Neuronal stem cell (in vitro differentiated cells): ENCODE data around the gene NUDT22.

ENCODE experiments used
- DNase-seq: peaks from one replicate; pipeline ENCODE4 v3.0.0-alpha.2; 2013; ENCODE audit warnings: low spot score
- H2AFZ ChIP-seq: one replicate; pipeline ENCODE4 v1.6.1; 2013; ENCODE audit warnings: mild to moderate bottlenecking, low read length, inconsistent platforms
- H2AK5ac ChIP-seq: 2 replicates; pipeline ENCODE4 v1.6.1; 2013; ENCODE audit warnings: low read depth, mild to moderate bottlenecking, inconsistent platforms, low read length, moderate library complexity, mixed read lengths
- H2BK120ac ChIP-seq: 2 replicates; pipeline ENCODE4 v1.6.1; 2013; ENCODE audit warnings: low read depth, mild to moderate bottlenecking, inconsistent platforms, low read length, moderate library complexity, mixed read lengths
- H2BK12ac ChIP-seq: one replicate; pipeline ENCODE4 v1.6.1; 2013; ENCODE audit warnings: low read length, inconsistent platforms
- H2BK15ac ChIP-seq: 2 replicates; pipeline ENCODE4 v1.6.1; 2013; ENCODE audit warnings: mild to moderate bottlenecking, low read length, inconsistent platforms, mixed read lengths
- H2BK5ac ChIP-seq: one replicate; pipeline ENCODE4 v1.6.1; 2013; ENCODE audit warnings: inconsistent platforms, mild to moderate bottlenecking, low read length, moderate library complexity
- H3K14ac ChIP-seq: one replicate; pipeline ENCODE4 v1.6.1; 2013; ENCODE audit warnings: low read length, inconsistent platforms
- H3K18ac ChIP-seq: 2 replicates; pipeline ENCODE4 v1.6.1; 2013; ENCODE audit warnings: low read length, inconsistent platforms
- H3K23ac ChIP-seq: 2 replicates; pipeline ENCODE4 v1.6.1; 2013; ENCODE audit warnings: low read depth, mild to moderate bottlenecking, mixed read lengths, low read length, inconsistent platforms; ENCODE audit not compliant: poor library complexity
- H3K27ac ChIP-seq: replicated peaks from 3 replicates; pipeline ENCODE4 v1.5.1; 2013; ENCODE audit warnings: low read length, inconsistent platforms
- H3K27me3 ChIP-seq, 3 experiments: 2 replicates each; pipeline ENCODE4 v1.6.1; 2013; ENCODE audit warnings: low read length in 3 of 3, mild to moderate bottlenecking in 2 of 3, inconsistent platforms in 1 of 3, low read depth in 1 of 3, mixed read lengths in 1 of 3, moderate library complexity in 1 of 3; ENCODE audit not compliant: control insufficient read depth in 3 of 3, insufficient read depth in 3 of 3
- H3K36me3 ChIP-seq, 2 donors: replicated peaks in 1 of 2; 2 replicates each; pipeline ENCODE4 v1.6.1; 2013; ENCODE audit warnings: low read length in 2 of 2; ENCODE audit not compliant: control insufficient read depth in 2 of 2, insufficient read depth in 2 of 2
- H3K4ac ChIP-seq: 2 replicates; pipeline ENCODE4 v1.6.1; 2013; ENCODE audit warnings: inconsistent platforms, mild to moderate bottlenecking, low read length, moderate library complexity
- H3K4me1 ChIP-seq, 2 donors: 1 replicate in 1 of 2; 2 replicates in 1 of 2; pipeline ENCODE4 v1.6.1; 2013; ENCODE audit warnings: low read length in 2 of 2, low read depth in 1 of 2; ENCODE audit not compliant: control insufficient read depth in 2 of 2, insufficient read depth in 1 of 2
- H3K4me2 ChIP-seq: one replicate; pipeline ENCODE4 v1.6.1; 2013; ENCODE audit warnings: mild to moderate bottlenecking, low read length, inconsistent platforms; ENCODE audit not compliant: insufficient read depth, poor library complexity, severe bottlenecking
- H3K4me3 ChIP-seq, 2 donors: 2 replicates each; pipeline ENCODE4 v1.5.1; 2013; ENCODE audit warnings: low read length in 2 of 2, mild to moderate bottlenecking in 2 of 2, inconsistent platforms in 1 of 2, moderate library complexity in 1 of 2
- H3K79me1 ChIP-seq: one replicate; pipeline ENCODE4 v1.6.1; 2013; ENCODE audit warnings: low read depth, mild to moderate bottlenecking, inconsistent platforms, low read length, moderate library complexity
- H3K9ac ChIP-seq: one replicate; pipeline ENCODE4 v1.6.1; 2013; ENCODE audit warnings: mild to moderate bottlenecking, low read depth, low read length, inconsistent platforms; ENCODE audit not compliant: poor library complexity
- H3K9me3 ChIP-seq, 2 donors: replicated peaks in 1 of 2; 2 replicates each; pipeline versions ENCODE3 to v1.6.1; 2013; ENCODE audit warnings: low read length in 2 of 2, mild to moderate bottlenecking in 2 of 2, inconsistent platforms in 1 of 2, low read depth in 1 of 2, mixed read lengths in 1 of 2, moderate library complexity in 1 of 2; ENCODE audit not compliant: control insufficient read depth in 2 of 2, insufficient read depth in 1 of 2
- H4K8ac ChIP-seq: one replicate; pipeline ENCODE4 v1.6.1; 2013; ENCODE audit warnings: low read depth, mild to moderate bottlenecking, inconsistent platforms, low read length, moderate library complexity
- H4K91ac ChIP-seq: one replicate; pipeline ENCODE4 v1.6.1; 2013; ENCODE audit warnings: low read length, low read depth, mild to moderate bottlenecking, inconsistent platforms; ENCODE audit not compliant: poor library complexity
- WGBS, 2 donors: extraction: QIAGEN DNeasy Blood & Tissue Kit; methylation state at CpG; one replicate each; pipeline ENCODE4 v1.1.7; 2013; ENCODE audit warnings: missing lambda C conversion rate in 2 of 2, mixed read lengths in 1 of 2; ENCODE audit not compliant: insufficient read length in 2 of 2, insufficient replicate concordance in 1 of 2; ENCODE audit errors: extremely low coverage in 2 of 2; 5-methylcytosine and 5-hydroxymethylcytosine counted together

The NUDT22 gene

GRCh38 chr11:64185693-64186491 is 40.2 kb upstream of the NUDT22 start, which contains the start of gene STIP1:
Gene STIP1, plus strand, starts transcription at chr11:64186171. Its CDS starts 91 bp downstream, at chr11:64186262.
- DNase-seq, result peak; percentile 100
- Histone ChIP-seq H3K4me3 (peak within 1 kb of the TSS; percentile 88 to 92), H2AK5ac (peak within 1 kb of the TSS; percentile 85), H3K9ac (peak within 1 kb of the TSS; percentile 94), H4K8ac (no peak within 1 kb of the TSS), H3K36me3 (peaks cover 5 to 17% of the 10 kb centered on the region in 2 donors), H2BK120ac (peak within 1 kb of the TSS; percentile 45), H3K27ac (peak within 1 kb of the TSS; percentile 85), H2BK12ac (no peak within 1 kb of the TSS), H2AFZ (peak within 1 kb of the TSS; percentile 67), H3K18ac (peak within 1 kb of the TSS; percentile 96), H3K27me3 (no peaks in the 10 kb centered on the region), H3K4ac (no peak within 1 kb of the TSS), H4K91ac (no peak within 1 kb of the TSS), H2BK15ac (no peak within 1 kb of the TSS), H3K4me2 (peak within 1 kb of the TSS; percentile 89), H3K4me1 (peaks cover 10 to 15% of the 10 kb centered on the region in 2 donors), H3K14ac (no peak within 1 kb of the TSS), H3K23ac (peak within 1 kb of the TSS; percentile 57), H3K9me3 (peaks cover 0 to 2% of the 10 kb centered on the region in 2 donors), H3K79me1 (peaks cover 3% of the 10 kb centered on the region), H2BK5ac (peak within 1 kb of the TSS; percentile 57)
- WGBS, 2 donors, result no CpG with 5 or more reads among the region's 74 CpGs

- Histone ChIP-seq H2BK12ac (no peak overlapping the region), H3K4me3 (no peak overlapping the region), H2AK5ac (peak overlapping the region; percentile 85), H3K4ac (no peak overlapping the region), H4K8ac (no peak overlapping the region), H2AFZ (peak overlapping the region; percentile 47), H3K27me3 (no peaks in the 10 kb centered on the region), H3K9ac (peak overlapping the region; percentile 90), H3K4me2 (no peak overlapping the region), H3K14ac (no peak overlapping the region), H2BK5ac (peak overlapping the region; percentile 57), H3K36me3 (peaks cover 5 to 24% of the 10 kb centered on the region in 2 donors), H3K79me1 (peaks cover 4% of the 10 kb centered on the region), H3K9me3 (peaks cover 0 to 2% of the 10 kb centered on the region in 2 donors), H3K23ac (no peak overlapping the region), H2BK15ac (no peak overlapping the region), H3K4me1 (peaks cover 6 to 7% of the 10 kb centered on the region in 2 donors), H2BK120ac (no peak overlapping the region), H4K91ac (no peak overlapping the region), H3K27ac (peak overlapping the region; percentile 71), H3K18ac (peak overlapping the region; percentile 89)
- WGBS, 2 donors, result no CpG with 5 or more reads among the region's 48 CpGs
- no peak for DNase-seq
Measured at GRCh38 chr11:64186492-64187165, 39.4 kb upstream of the NUDT22 start.

- Histone ChIP-seq H3K27ac (no peak overlapping the region), H3K27me3 (no peaks in the 10 kb centered on the region), H3K4me2 (no peak overlapping the region), H2BK15ac (no peak overlapping the region), H3K79me1 (peaks cover 8% of the 10 kb centered on the region), H3K4ac (no peak overlapping the region), H2BK12ac (no peak overlapping the region), H3K18ac (no peak overlapping the region), H3K14ac (no peak overlapping the region), H3K4me1 (no peaks in the 10 kb centered on the region), H2AFZ (no peak overlapping the region), H2BK5ac (no peak overlapping the region), H3K9ac (no peak overlapping the region), H2AK5ac (no peak overlapping the region), H3K23ac (no peak overlapping the region), H3K36me3 (peaks cover 46 to 82% of the 10 kb centered on the region in 2 donors), H4K91ac (no peak overlapping the region), H3K4me3 (no peak overlapping the region), H3K9me3 (peaks cover 0 to 2% of the 10 kb centered on the region in 2 donors), H4K8ac (no peak overlapping the region), H2BK120ac (no peak overlapping the region)
- WGBS, 2 donors, result no CpG with 5 or more reads among the region's 5 CpGs
- DNase-seq, result no peak
Measured at GRCh38 chr11:64192434-64192833, 33.6 kb upstream of the NUDT22 start.

- no peak overlapping the region for H2BK12ac ChIP-seq
- no peaks in the 10 kb centered on the region for H3K27me3 ChIP-seq
- no peak overlapping the region for H4K8ac ChIP-seq
- H2BK5ac ChIP-seq, result no peak overlapping the region
- no peak overlapping the region for H3K18ac ChIP-seq
- no CpG with 5 or more reads among the region's 9 CpGs for WGBS, 2 donors
- peaks cover 6% of the 10 kb centered on the region for H3K79me1 ChIP-seq
- H3K36me3 ChIP-seq, result peaks cover 67 to 100% of the 10 kb centered on the region in 2 donors
- H3K9me3 ChIP-seq, result no peaks in the 10 kb centered on the region
- H2AFZ ChIP-seq, result no peak overlapping the region
- H2BK15ac ChIP-seq, result no peak overlapping the region
- H4K91ac ChIP-seq, result no peak overlapping the region
- no peak overlapping the region for H2BK120ac ChIP-seq
- H3K27ac ChIP-seq, result no peak overlapping the region
- H3K14ac ChIP-seq, result no peak overlapping the region
- H2AK5ac ChIP-seq, result no peak overlapping the region
- no peaks in the 10 kb centered on the region for H3K4me1 ChIP-seq
- DNase-seq, result no peak
- H3K9ac ChIP-seq, result no peak overlapping the region
- H3K4ac ChIP-seq, result no peak overlapping the region
- no peak overlapping the region for H3K23ac ChIP-seq
- no peak overlapping the region for H3K4me3 ChIP-seq
- no peak overlapping the region for H3K4me2 ChIP-seq
Measured at GRCh38 chr11:64196626-64197025, 29.4 kb upstream of the NUDT22 start.
